Effector memory CD8-positive, alpha-beta T cell (primary cell): ENCODE data around the gene FYN.

ENCODE experiments used
- ATAC-seq: fragments of 150-1000 bp; cut with Tn5 transposase; replicated peaks from 2 replicates; pipeline ENCODE4 v1.10.0; 2021; ENCODE audit warnings: mild to moderate bottlenecking, moderate library complexity
- DNase-seq, 3 experiments: peaks; one replicate each; pipeline ENCODE4 v3.0.0; 2021
- H3K27ac Mint-ChIP-seq, 2 donors: one replicate each; pipeline ENCODE4 v1.8.0; 2022; ENCODE audit warnings: mild to moderate bottlenecking in 2 of 2, mixed read lengths in 2 of 2, moderate library complexity in 2 of 2
- H3K27me3 Mint-ChIP-seq, 2 donors: one replicate each; pipeline ENCODE4 v1.8.0; 2022; ENCODE audit warnings: mixed read lengths in 2 of 2
- H3K36me3 Mint-ChIP-seq: one replicate; pipeline ENCODE4 v1.8.0; 2022; ENCODE audit warnings: mild to moderate bottlenecking, moderate library complexity, mixed read lengths; ENCODE audit not compliant: insufficient read depth
- H3K4me1 Mint-ChIP-seq, 2 donors: one replicate each; pipeline ENCODE4 v1.8.0; 2022; ENCODE audit warnings: low read depth in 2 of 2, mixed read lengths in 2 of 2
- H3K4me3 Mint-ChIP-seq, 2 donors: one replicate each; pipeline ENCODE4 v1.8.0; 2022; ENCODE audit warnings: mild to moderate bottlenecking in 2 of 2, mixed read lengths in 2 of 2, moderate library complexity in 2 of 2
- H3K9me3 Mint-ChIP-seq, 2 donors: one replicate each; pipeline ENCODE4 v1.8.0; 2022; ENCODE audit warnings: mixed read lengths in 2 of 2

The FYN gene

DNA sequence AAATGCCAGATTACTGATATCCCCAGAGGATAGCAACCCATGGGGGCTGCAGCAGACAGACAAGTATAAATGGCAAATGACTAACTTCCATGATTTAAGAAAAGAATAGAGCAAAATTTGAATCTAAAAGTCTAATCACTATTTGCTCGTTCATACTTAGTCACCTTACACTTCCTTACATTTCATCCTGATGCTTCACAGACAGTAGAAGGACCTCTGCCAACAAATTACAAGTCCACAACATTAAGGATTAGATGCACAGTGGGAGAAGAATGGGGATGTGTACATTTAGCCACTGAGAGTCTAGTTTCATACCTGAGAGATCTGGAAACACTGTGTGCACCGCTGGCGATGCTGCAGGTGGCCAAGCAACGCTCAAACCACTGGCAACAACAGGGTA, 72.4 kb downstream of the FYN start:
- no peak overlapping the region for H3K4me3 Mint-ChIP-seq
- H3K9me3 Mint-ChIP-seq: no peaks in the 10 kb centered on the region
- peak overlapping the region; percentile 67 to 84 for H3K27ac Mint-ChIP-seq
- DNase-seq (no peak), ATAC-seq (no peak)
- H3K4me1 Mint-ChIP-seq: peaks cover 57 to 77% of the 10 kb centered on the region in 2 donors
- peaks cover 45% of the 10 kb centered on the region for H3K36me3 Mint-ChIP-seq
- H3K27me3 Mint-ChIP-seq: no peaks in the 10 kb centered on the region

DNA sequence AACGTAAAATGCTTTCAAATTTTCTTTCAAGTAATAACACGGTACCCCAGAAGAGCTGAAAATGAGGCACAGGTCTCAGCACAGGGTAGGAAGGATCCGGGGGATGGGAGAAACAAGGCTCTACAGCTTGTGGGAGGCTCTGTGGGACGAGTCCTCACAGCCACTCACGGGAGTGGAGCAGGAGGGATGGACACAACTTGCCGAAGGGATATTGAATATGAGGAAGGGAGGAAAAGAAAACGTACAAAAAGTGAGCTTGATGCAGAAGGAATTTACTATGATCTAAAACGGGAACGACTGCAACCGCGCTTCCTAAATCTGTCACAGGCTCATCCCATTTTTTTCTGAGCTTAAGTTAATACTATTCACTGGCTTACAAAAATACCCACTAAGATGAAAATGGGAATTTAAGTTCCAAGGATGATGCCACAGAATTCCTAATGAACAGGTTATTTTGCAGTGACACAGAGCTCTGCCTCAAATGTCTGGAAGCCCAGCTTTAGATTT, 72.9 kb downstream of the FYN start:
- Mint-ChIP-seq H3K9me3 (no peaks in the 10 kb centered on the region), H3K4me3 (no peak overlapping the region), H3K27ac (peak overlapping the region; percentile 67 to 84), H3K36me3 (peaks cover 44% of the 10 kb centered on the region), H3K4me1 (peaks cover 55 to 77% of the 10 kb centered on the region in 2 donors), H3K27me3 (no peaks in the 10 kb centered on the region)
- ATAC-seq (no peak), DNase-seq (no peak)

- peaks cover 56 to 78% of the 10 kb centered on the region in 2 donors for H3K4me1 Mint-ChIP-seq
- no peaks in the 10 kb centered on the region for H3K27me3 Mint-ChIP-seq
- DNase-seq (no peak), ATAC-seq (no peak)
- H3K27ac Mint-ChIP-seq: peak overlapping the region; percentile 67 to 84
- H3K36me3 Mint-ChIP-seq: peaks cover 40% of the 10 kb centered on the region
- H3K4me3 Mint-ChIP-seq: no peak overlapping the region
- no peaks in the 10 kb centered on the region for H3K9me3 Mint-ChIP-seq
Observed at GRCh38 chr6:111799576-111800258, 73.5 kb downstream of the FYN start.

DNA sequence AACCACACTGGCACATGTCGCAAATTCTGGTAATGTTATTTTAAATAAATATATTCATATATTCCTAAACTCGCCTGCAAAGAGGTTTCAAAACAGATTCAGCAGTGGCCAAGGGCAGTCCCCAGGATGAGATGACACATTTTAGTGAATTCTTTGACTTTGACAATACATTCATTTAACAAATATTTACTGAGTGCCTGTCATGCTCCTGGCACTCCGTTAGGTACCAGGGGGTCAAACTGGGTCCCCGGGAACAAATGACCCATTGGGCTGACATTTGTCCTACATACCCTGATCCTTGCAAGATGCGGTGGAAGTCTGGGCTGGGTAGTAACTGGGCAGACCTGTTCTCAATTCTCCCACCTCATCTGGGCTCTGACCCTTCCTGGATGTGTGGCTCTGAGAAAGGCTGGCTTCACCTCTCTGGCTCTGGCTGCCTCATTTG, 74.9 kb downstream of the FYN start:
- peaks cover 61 to 80% of the 10 kb centered on the region in 2 donors for H3K4me1 Mint-ChIP-seq
- no peak overlapping the region for H3K4me3 Mint-ChIP-seq
- peak overlapping the region in 1 of 2 donors; percentile 5 for H3K27ac Mint-ChIP-seq
- DNase-seq: no peak
- peaks cover 43% of the 10 kb centered on the region for H3K36me3 Mint-ChIP-seq
- no peaks in the 10 kb centered on the region for H3K9me3 Mint-ChIP-seq
- ATAC-seq: no peak
- no peaks in the 10 kb centered on the region for H3K27me3 Mint-ChIP-seq

- Mint-ChIP-seq H3K27me3 (no peaks in the 10 kb centered on the region), H3K27ac (no peak overlapping the region), H3K4me1 (peaks cover 64 to 81% of the 10 kb centered on the region in 2 donors), H3K9me3 (no peaks in the 10 kb centered on the region), H3K4me3 (no peak overlapping the region), H3K36me3 (peaks cover 38% of the 10 kb centered on the region)
- ATAC-seq: no peak
- DNase-seq: no peak
Observed at GRCh38 chr6:111796310-111796918, 76.8 kb downstream of the FYN start.

DNA sequence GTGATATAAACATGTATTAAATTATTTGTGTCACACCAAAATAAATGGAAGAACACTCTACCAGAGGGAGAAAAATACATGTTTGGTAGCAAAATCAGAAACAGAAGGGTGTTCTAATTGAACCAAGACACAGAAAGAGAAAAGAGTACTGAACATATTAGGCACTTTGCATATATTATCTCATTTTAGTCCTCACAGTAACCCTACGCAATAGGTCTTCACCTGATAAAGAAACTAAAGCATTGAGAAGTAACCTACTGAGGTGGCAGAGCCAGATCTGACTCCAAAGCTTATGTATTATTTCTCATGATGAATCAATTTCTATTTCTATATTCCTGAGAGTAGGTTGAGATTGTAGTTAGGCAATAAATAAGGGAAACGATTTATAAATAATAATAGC, 77.7 kb downstream of the FYN start:
- ATAC-seq (no peak), DNase-seq (no peak)
- Mint-ChIP-seq H3K9me3 (no peaks in the 10 kb centered on the region), H3K27me3 (no peaks in the 10 kb centered on the region), H3K4me3 (peak overlapping the region in 1 of 2 donors; percentile 98), H3K4me1 (peaks cover 66 to 81% of the 10 kb centered on the region in 2 donors), H3K36me3 (peaks cover 38% of the 10 kb centered on the region), H3K27ac (no peak overlapping the region)

DNA sequence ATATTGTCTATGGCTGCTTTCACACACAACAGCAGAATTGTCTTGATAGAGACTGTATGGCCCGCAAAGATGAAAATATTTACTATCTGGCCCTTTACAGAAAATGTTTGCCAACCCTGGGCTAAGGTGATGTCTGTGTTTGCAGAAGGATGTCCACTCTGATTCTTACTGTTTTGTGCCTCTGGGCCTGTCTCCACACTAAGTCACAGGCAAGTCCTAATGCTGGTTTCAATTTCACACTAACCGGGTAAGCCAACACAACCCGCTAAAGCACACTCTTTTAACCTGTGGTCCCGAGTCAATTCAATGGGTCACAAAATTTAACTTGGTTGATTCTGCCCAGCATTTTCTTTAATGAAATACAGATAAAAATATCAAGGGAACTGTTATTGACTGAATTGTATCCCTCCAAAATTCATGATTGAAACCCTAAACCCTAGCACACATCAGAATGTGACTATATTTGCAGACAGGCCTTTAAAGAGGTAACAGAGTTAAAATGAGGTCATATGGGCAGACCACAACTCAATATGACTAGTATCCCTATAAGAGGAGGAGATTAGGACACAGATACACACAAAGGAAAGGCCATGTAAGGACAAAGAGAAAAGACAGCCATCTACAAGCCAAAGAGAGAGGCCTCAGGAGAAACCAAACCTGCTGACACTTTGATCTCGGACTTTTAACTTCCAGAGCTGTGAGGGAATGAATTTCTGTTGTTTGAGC, 78.4 kb downstream of the FYN start:
- Mint-ChIP-seq H3K27ac (no peak overlapping the region), H3K4me1 (peaks cover 66 to 82% of the 10 kb centered on the region in 2 donors), H3K9me3 (no peaks in the 10 kb centered on the region), H3K4me3 (peak overlapping the region in 1 of 2 donors; percentile 98), H3K27me3 (no peaks in the 10 kb centered on the region), H3K36me3 (peaks cover 31% of the 10 kb centered on the region)
- ATAC-seq: peak; percentile 44
- no peak for DNase-seq

- peak overlapping the region in 1 of 2 donors; percentile 98 for H3K4me3 Mint-ChIP-seq
- no peak overlapping the region for H3K27ac Mint-ChIP-seq
Observed at GRCh38 chr6:111794300-111794699, 79.0 kb downstream of the FYN start.

GRCh38 chr6:111793711-111794111, 79.5 kb downstream of the FYN start:
- ATAC-seq: peak; percentile 91
- peaks cover 59 to 72% of the 10 kb centered on the region in 2 donors for H3K4me1 Mint-ChIP-seq
- no peaks in the 10 kb centered on the region for H3K9me3 Mint-ChIP-seq
- peak overlapping the region in 1 of 2 donors; percentile 98 for H3K4me3 Mint-ChIP-seq
- H3K27ac Mint-ChIP-seq: no peak overlapping the region
- peak; percentile 61 to 67 (median 62) for DNase-seq
- no peaks in the 10 kb centered on the region for H3K27me3 Mint-ChIP-seq
- peaks cover 27% of the 10 kb centered on the region for H3K36me3 Mint-ChIP-seq

More at GRCh38 chr6:111794300-111794699, 79.0 kb downstream of the FYN start:
- H3K9me3 Mint-ChIP-seq: no peaks in the 10 kb centered on the region
- no peak for DNase-seq
- peaks cover 27% of the 10 kb centered on the region for H3K36me3 Mint-ChIP-seq
- H3K4me1 Mint-ChIP-seq: peaks cover 60 to 78% of the 10 kb centered on the region in 2 donors
- no peak for ATAC-seq
- no peaks in the 10 kb centered on the region for H3K27me3 Mint-ChIP-seq

GRCh38 chr6:111792914-111793700, 80.1 kb downstream of the FYN start:
- Mint-ChIP-seq H3K4me1 (peaks cover 55 to 67% of the 10 kb centered on the region in 2 donors), H3K36me3 (peaks cover 24% of the 10 kb centered on the region), H3K27ac (no peak overlapping the region), H3K9me3 (no peaks in the 10 kb centered on the region), H3K27me3 (no peaks in the 10 kb centered on the region), H3K4me3 (peak overlapping the region in 1 of 2 donors; percentile 98)
- DNase-seq (no peak), ATAC-seq (no peak)

GRCh38 chr6:111792241-111792640, 81.0 kb downstream of the FYN start:
- Mint-ChIP-seq H3K4me1 (peaks cover 53 to 69% of the 10 kb centered on the region in 2 donors), H3K4me3 (peak overlapping the region in 1 of 2 donors; percentile 98), H3K36me3 (peaks cover 24% of the 10 kb centered on the region), H3K27ac (no peak overlapping the region), H3K27me3 (no peaks in the 10 kb centered on the region), H3K9me3 (no peaks in the 10 kb centered on the region)
- DNase-seq (no peak), ATAC-seq (no peak)

- H3K27ac Mint-ChIP-seq: no peak overlapping the region
Observed at GRCh38 chr6:111791415-111791814, 81.8 kb downstream of the FYN start.

GRCh38 chr6:111789598-111789997, 83.7 kb downstream of the FYN start:
- Mint-ChIP-seq H3K9me3 (no peaks in the 10 kb centered on the region), H3K36me3 (peaks cover 14% of the 10 kb centered on the region), H3K27ac (no peak overlapping the region), H3K4me3 (no peak overlapping the region), H3K27me3 (no peaks in the 10 kb centered on the region), H3K4me1 (peaks cover 52 to 62% of the 10 kb centered on the region in 2 donors)
- DNase-seq (no peak), ATAC-seq (no peak)

More at GRCh38 chr6:111791415-111791814, 81.8 kb downstream of the FYN start:
- H3K9me3 Mint-ChIP-seq: no peaks in the 10 kb centered on the region
- ATAC-seq (no peak), DNase-seq (no peak)
- H3K4me1 Mint-ChIP-seq: peaks cover 53 to 65% of the 10 kb centered on the region in 2 donors
- peak overlapping the region in 1 of 2 donors; percentile 98 for H3K4me3 Mint-ChIP-seq
- no peaks in the 10 kb centered on the region for H3K27me3 Mint-ChIP-seq
- H3K36me3 Mint-ChIP-seq: peaks cover 23% of the 10 kb centered on the region
